ENCODE results near the gene FMNL3. TPM values are rescaled to one million over a fixed set of nuclear protein-coding genes. Genes with fewer than 3 reads are reported as not detected.

FMNL3 gene
- total RNA-seq, 1 experiment from 2014 or later: 5.6 TPM

- Histone ChIP-seq H3F3A (ENCODE audit: insufficient read depth, low read depth) (peaks cover 27% of the 10 kb centered on the region; the same call in 1 of the 2 replicates), H3K9me2 (ENCODE audit: insufficient read depth) (no peaks in the 10 kb centered on the region), H3K27me3 (ENCODE audit: insufficient read depth, low read depth) (no peaks in the 10 kb centered on the region), H3K36me3 (ENCODE audit: low read depth) (peaks cover 40% of the 10 kb centered on the region), H2AFZ (no peak overlapping the region), H3K9me3 (ENCODE audit: insufficient read depth, low read depth) (no peaks in the 10 kb centered on the region), H3K27ac (peak overlapping the region; percentile 78), H3K79me2 (ENCODE audit: low read depth) (peaks cover 100% of the 10 kb centered on the region), H3K4me3 (peak overlapping the region; percentile 6; the same call in 1 of the 2 replicates), H3K4me1 (replicated peaks; ENCODE audit: insufficient read depth) (peaks cover 15% of the 10 kb centered on the region), H4K20me1 (ENCODE audit: insufficient read depth) (peaks cover 75% of the 10 kb centered on the region), H3K4me2 (peak overlapping the region; percentile 42)
- intact Hi-C loops (cut with micrococcal nuclease; ENCODE audit: unreplicated experiment): no loop called here
- CTCF ChIA-PET: interaction anchor here (1.5 kb wide), 1 partner anchor 12 kb away, joined by 8 read pairs; no protein-coding TSS in a partner anchor
- DNase-seq: peak in 1 of 2 experiments; percentile 55
- POLR2A ChIA-PET (ENCODE audit: unreplicated experiment): no interaction called here
- no TSS peak for BruUV-seq (replicated peaks)
- no peak for TF ChIP-seq CTCF (conservative IDR thresholded peaks at IDR 0.05)
- TF ChIP-seq EZH2 (IDR thresholded peaks at IDR 0.05; ENCODE audit: low read depth): no peak
Observed at GRCh38 chr12:49750027-49750995, 43.1 kb upstream of the FMNL3 start.

DNA sequence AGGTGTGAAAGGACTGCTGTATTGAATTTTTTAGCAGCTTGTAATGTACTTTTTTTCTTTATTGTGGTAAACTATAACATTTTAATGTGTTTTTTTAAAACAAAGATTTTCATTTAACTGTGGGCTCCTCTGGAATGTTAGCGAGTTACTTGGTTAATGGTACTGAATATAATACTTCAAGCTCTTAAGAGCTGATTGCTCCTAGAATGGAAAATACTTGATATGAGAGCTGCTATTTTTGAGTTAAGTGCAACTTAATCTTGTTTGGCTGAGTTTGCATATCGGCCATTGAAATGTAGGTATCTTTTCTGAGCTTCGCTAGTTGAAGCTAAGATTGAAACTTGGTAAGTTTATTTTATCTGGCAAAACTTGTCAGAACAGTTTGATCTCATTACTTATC lies 41.6 kb upstream of the FMNL3 start:
- H3K4me3 ChIP-seq: no peak overlapping the region
- H3K4me2 ChIP-seq: no peak overlapping the region
- no peaks in the 10 kb centered on the region for H3K9me3 ChIP-seq (ENCODE audit: insufficient read depth, low read depth)
- H3K27me3 ChIP-seq (ENCODE audit: insufficient read depth, low read depth): no peaks in the 10 kb centered on the region
- ChIA-PET POLR2A (ENCODE audit: unreplicated experiment) (interaction anchor here (0.7 kb wide), 1 partner anchor 73 kb away, joined by 6 read pairs; no protein-coding TSS in a partner anchor), CTCF (interaction anchor here (1.5 kb wide), 1 partner anchor 13 kb away, joined by 8 read pairs; no protein-coding TSS in a partner anchor)
- intact Hi-C loops (cut with micrococcal nuclease; ENCODE audit: unreplicated experiment): no loop called here
- H3K4me1 ChIP-seq (replicated peaks; ENCODE audit: insufficient read depth): peaks cover 22% of the 10 kb centered on the region
- TF ChIP-seq CTCF (conservative IDR thresholded peaks at IDR 0.05): no peak
- no peak for TF ChIP-seq EZH2 (IDR thresholded peaks at IDR 0.05; ENCODE audit: low read depth)
- peaks cover 32% of the 10 kb centered on the region; the same call in 1 of the 2 replicates for H3F3A ChIP-seq (ENCODE audit: insufficient read depth, low read depth)
- H3K27ac ChIP-seq: no peak overlapping the region
- no peak for DNase-seq
- no peak overlapping the region for H2AFZ ChIP-seq
- no peaks in the 10 kb centered on the region for H3K9me2 ChIP-seq (ENCODE audit: insufficient read depth)
- peaks cover 79% of the 10 kb centered on the region for H4K20me1 ChIP-seq (ENCODE audit: insufficient read depth)
- no TSS peak for BruUV-seq (replicated peaks)
- H3K36me3 ChIP-seq (ENCODE audit: low read depth): peaks cover 35% of the 10 kb centered on the region
- peaks cover 100% of the 10 kb centered on the region for H3K79me2 ChIP-seq (ENCODE audit: low read depth)

DNA sequence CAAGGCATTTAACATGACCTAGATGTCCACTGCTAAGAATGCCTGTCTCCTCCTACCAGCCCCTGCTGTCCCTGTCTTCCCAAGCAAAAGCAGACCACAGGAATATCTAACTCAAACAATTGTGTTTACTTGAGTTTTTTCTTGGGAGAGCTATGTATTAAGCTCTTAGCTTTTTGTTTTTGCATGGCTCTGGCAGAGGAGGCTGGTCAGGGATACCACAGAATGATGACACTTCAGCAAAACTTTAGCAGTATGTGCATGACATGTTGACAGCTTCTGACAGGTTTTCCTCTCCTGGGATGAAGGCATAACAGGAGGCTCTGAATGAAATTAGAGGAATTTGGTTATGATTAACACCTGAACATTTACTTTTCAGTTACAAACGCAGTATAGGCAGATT lies 41.1 kb upstream of the FMNL3 start:
- Histone ChIP-seq H3K4me1 (replicated peaks; ENCODE audit: insufficient read depth) (peaks cover 27% of the 10 kb centered on the region), H3K27ac (no peak overlapping the region), H3K4me2 (no peak overlapping the region), H3K36me3 (ENCODE audit: low read depth) (peaks cover 36% of the 10 kb centered on the region), H3K9me2 (ENCODE audit: insufficient read depth) (no peaks in the 10 kb centered on the region), H2AFZ (no peak overlapping the region), H3F3A (ENCODE audit: insufficient read depth, low read depth) (peaks cover 32% of the 10 kb centered on the region; the same call in 1 of the 2 replicates), H3K4me3 (no peak overlapping the region), H4K20me1 (ENCODE audit: insufficient read depth) (peaks cover 81% of the 10 kb centered on the region), H3K27me3 (ENCODE audit: insufficient read depth, low read depth) (no peaks in the 10 kb centered on the region), H3K79me2 (ENCODE audit: low read depth) (peaks cover 100% of the 10 kb centered on the region), H3K9me3 (ENCODE audit: insufficient read depth, low read depth) (no peaks in the 10 kb centered on the region)
- no peak for DNase-seq
- ChIA-PET CTCF (no interaction called here), POLR2A (ENCODE audit: unreplicated experiment) (interaction anchor here (0.7 kb wide), 1 partner anchor 73 kb away, joined by 6 read pairs; no protein-coding TSS in a partner anchor)
- no peak for TF ChIP-seq EZH2 (IDR thresholded peaks at IDR 0.05; ENCODE audit: low read depth)
- no peak for TF ChIP-seq CTCF (conservative IDR thresholded peaks at IDR 0.05)
- intact Hi-C loops (cut with micrococcal nuclease; ENCODE audit: unreplicated experiment): no loop called here
- BruUV-seq (replicated peaks): no TSS peak
